ENCODE data around the gene MYZAP. TPM values are rescaled to one million over a fixed set of nuclear protein-coding genes. Genes with fewer than 3 reads are reported as not detected.

Gene MYZAP
- total and polyA plus RNA-seq, 3 experiments from 2014 or later = not detected

- no peak for DNase-seq
- H3K36me3 ChIP-seq (ENCODE audit: insufficient read depth, low read length) = no peaks in the 10 kb centered on the region
- ChIA-PET POLR2A (no interaction called here), CTCF (no interaction called here)
- H3K27me3 Mint-ChIP-seq = peaks cover 10 to 48% of the 10 kb centered on the region in 2 donors
- H3K4me1 Mint-ChIP-seq = no peaks in the 10 kb centered on the region
- no peak overlapping the region for H3K27ac Mint-ChIP-seq
- no peak overlapping the region for H3K4me3 Mint-ChIP-seq
- H3K36me3 Mint-ChIP-seq = peaks cover 0 to 7% (median under 1%) of the 10 kb centered on the region in 3 donors
- H3K9me3 ChIP-seq (ENCODE audit: low read length) = no peaks in the 10 kb centered on the region
- no peak overlapping the region for H3K27ac ChIP-seq (ENCODE audit: low read depth, low read length)
- H3K4me3 ChIP-seq (ENCODE audit: low read length) = no peak overlapping the region
- H3K9me3 Mint-ChIP-seq = peaks cover 8 to 16% (median 9%) of the 10 kb centered on the region in 5 donors
- H3K27me3 ChIP-seq (ENCODE audit: insufficient read depth, low read length, poor library complexity, severe bottlenecking) = no peaks in the 10 kb centered on the region
- H3K4me1 ChIP-seq (ENCODE audit: insufficient read depth, low read length) = no peaks in the 10 kb centered on the region
Observed at GRCh38 chr15:57578288-57578900, 13.3 kb upstream of the MYZAP start.

- Histone ChIP-seq H3K4me3 (ENCODE audit: low read length) (no peak overlapping the region), H3K27ac (ENCODE audit: low read depth, low read length) (no peak overlapping the region), H3K36me3 (ENCODE audit: insufficient read depth, low read length) (no peaks in the 10 kb centered on the region), H3K9me3 (ENCODE audit: low read length) (no peaks in the 10 kb centered on the region), H3K4me1 (ENCODE audit: insufficient read depth, low read length) (no peaks in the 10 kb centered on the region), H3K27me3 (ENCODE audit: insufficient read depth, low read length, poor library complexity, severe bottlenecking) (no peaks in the 10 kb centered on the region)
- ChIA-PET POLR2A (no interaction called here), CTCF (no interaction called here)
- peaks cover 12 to 23% (median 15%) of the 10 kb centered on the region in 5 donors for H3K9me3 Mint-ChIP-seq
- H3K27ac Mint-ChIP-seq = no peak overlapping the region
- no peak for DNase-seq
- no peak overlapping the region for H3K4me3 Mint-ChIP-seq
- no peaks in the 10 kb centered on the region for H3K4me1 Mint-ChIP-seq
- H3K36me3 Mint-ChIP-seq = peaks cover 0 to 9% (median 1%) of the 10 kb centered on the region in 3 donors
- H3K27me3 Mint-ChIP-seq = peaks cover 10 to 55% of the 10 kb centered on the region in 2 donors
Observed at GRCh38 chr15:57580428-57580827, 11.3 kb upstream of the MYZAP start.

GRCh38 chr15:57580866-57581265, 10.8 kb upstream of the MYZAP start:
- H3K36me3 ChIP-seq (ENCODE audit: insufficient read depth, low read length) = no peaks in the 10 kb centered on the region
- H3K27me3 ChIP-seq (ENCODE audit: insufficient read depth, low read length, poor library complexity, severe bottlenecking) = no peaks in the 10 kb centered on the region
- POLR2A ChIA-PET = no interaction called here
- H3K9me3 ChIP-seq (ENCODE audit: low read length) = no peaks in the 10 kb centered on the region
- no peaks in the 10 kb centered on the region for H3K4me1 Mint-ChIP-seq
- H3K27ac ChIP-seq (ENCODE audit: low read depth, low read length) = no peak overlapping the region
- peaks cover under 1% of the 10 kb centered on the region for H3K4me1 ChIP-seq (ENCODE audit: insufficient read depth, low read length)
- no peak for DNase-seq
- H3K4me3 ChIP-seq (ENCODE audit: low read length) = no peak overlapping the region
- peaks cover 12 to 23% (median 15%) of the 10 kb centered on the region in 5 donors for H3K9me3 Mint-ChIP-seq
- peaks cover 0 to 9% (median 1%) of the 10 kb centered on the region in 3 donors for H3K36me3 Mint-ChIP-seq
- no peak overlapping the region for H3K4me3 Mint-ChIP-seq
- CTCF ChIA-PET = no interaction called here
- peaks cover 10 to 56% of the 10 kb centered on the region in 2 donors for H3K27me3 Mint-ChIP-seq
- no peak overlapping the region for H3K27ac Mint-ChIP-seq

- Mint-ChIP-seq H3K4me3 (no peak overlapping the region), H3K4me1 (peaks cover 1 to 5% (median 3%) of the 10 kb centered on the region in 3 donors), H3K27me3 (peaks cover 10 to 56% of the 10 kb centered on the region in 2 donors), H3K27ac (no peak overlapping the region), H3K36me3 (peaks cover 0 to 9% (median 1%) of the 10 kb centered on the region in 3 donors), H3K9me3 (peaks cover 12 to 23% (median 15%) of the 10 kb centered on the region in 5 donors)
- no peak overlapping the region for H3K4me3 ChIP-seq (ENCODE audit: low read length)
- H3K4me1 ChIP-seq (ENCODE audit: insufficient read depth, low read length) = peaks cover 10% of the 10 kb centered on the region
- no peaks in the 10 kb centered on the region for H3K36me3 ChIP-seq (ENCODE audit: insufficient read depth, low read length)
- no peak for DNase-seq
- ChIA-PET POLR2A (no interaction called here), CTCF (no interaction called here)
- no peaks in the 10 kb centered on the region for H3K9me3 ChIP-seq (ENCODE audit: low read length)
- no peak overlapping the region for H3K27ac ChIP-seq (ENCODE audit: low read depth, low read length)
- H3K27me3 ChIP-seq (ENCODE audit: insufficient read depth, low read length, poor library complexity, severe bottlenecking) = no peaks in the 10 kb centered on the region
Observed at GRCh38 chr15:57582090-57582489, 9.6 kb upstream of the MYZAP start.

GRCh38 chr15:57583282-57583681, 8.4 kb upstream of the MYZAP start:
- peaks cover 0 to 9% (median 1%) of the 10 kb centered on the region in 3 donors for H3K36me3 Mint-ChIP-seq
- peaks cover 10 to 65% of the 10 kb centered on the region in 2 donors for H3K27me3 Mint-ChIP-seq

GRCh38 chr15:57583720-57584119, 8.0 kb upstream of the MYZAP start:
- H3K36me3 ChIP-seq (ENCODE audit: insufficient read depth, low read length) = no peaks in the 10 kb centered on the region
- peaks cover 26% of the 10 kb centered on the region for H3K4me1 ChIP-seq (ENCODE audit: insufficient read depth, low read length)
- CTCF ChIA-PET = no interaction called here
- peaks cover 8 to 12% (median 10%) of the 10 kb centered on the region in 3 donors for H3K4me1 Mint-ChIP-seq
- DNase-seq = no peak
- no peak overlapping the region for H3K4me3 Mint-ChIP-seq
- H3K27me3 ChIP-seq (ENCODE audit: insufficient read depth, low read length, poor library complexity, severe bottlenecking) = no peaks in the 10 kb centered on the region
- no peak overlapping the region for H3K27ac Mint-ChIP-seq
- POLR2A ChIA-PET = no interaction called here
- peaks cover 0 to 9% (median 1%) of the 10 kb centered on the region in 3 donors for H3K36me3 Mint-ChIP-seq
- H3K27ac ChIP-seq (ENCODE audit: low read depth, low read length) = no peak overlapping the region
- peaks cover 12 to 23% (median 15%) of the 10 kb centered on the region in 5 donors for H3K9me3 Mint-ChIP-seq
- no peaks in the 10 kb centered on the region for H3K9me3 ChIP-seq (ENCODE audit: low read length)
- no peak overlapping the region for H3K4me3 ChIP-seq (ENCODE audit: low read length)
- H3K27me3 Mint-ChIP-seq = peaks cover 9 to 65% of the 10 kb centered on the region in 2 donors

More at GRCh38 chr15:57583282-57583681, 8.4 kb upstream of the MYZAP start:
- Mint-ChIP-seq H3K4me1 (peaks cover 8 to 12% (median 10%) of the 10 kb centered on the region in 3 donors), H3K4me3 (peak overlapping the region in 1 of 7 donors; percentile 4), H3K27ac (no peak overlapping the region), H3K9me3 (peaks cover 12 to 23% (median 15%) of the 10 kb centered on the region in 5 donors)
- CTCF ChIA-PET = interaction anchor here (1.0 kb wide), 1 partner anchor 10 kb away, joined by 3 read pairs; no protein-coding TSS in a partner anchor
- Histone ChIP-seq H3K4me3 (ENCODE audit: low read length) (no peak overlapping the region), H3K36me3 (ENCODE audit: insufficient read depth, low read length) (no peaks in the 10 kb centered on the region), H3K9me3 (ENCODE audit: low read length) (no peaks in the 10 kb centered on the region), H3K4me1 (ENCODE audit: insufficient read depth, low read length) (peaks cover 21% of the 10 kb centered on the region), H3K27me3 (ENCODE audit: insufficient read depth, low read length, poor library complexity, severe bottlenecking) (no peaks in the 10 kb centered on the region), H3K27ac (ENCODE audit: low read depth, low read length) (no peak overlapping the region)
- DNase-seq = no peak
- POLR2A ChIA-PET = no interaction called here

GRCh38 chr15:57586661-57587424, 4.9 kb upstream of the MYZAP start:
- Mint-ChIP-seq H3K27me3 (peaks cover 18 to 63% of the 10 kb centered on the region in 2 donors), H3K36me3 (peaks cover 0 to 9% (median 1%) of the 10 kb centered on the region in 3 donors), H3K27ac (peak overlapping the region in 2 of 8 donors; percentile 8 to 18), H3K9me3 (peaks cover 14 to 22% (median 15%) of the 10 kb centered on the region in 5 donors), H3K4me1 (peaks cover 10 to 18% (median 14%) of the 10 kb centered on the region in 3 donors), H3K4me3 (no peak overlapping the region)
- peaks cover 34% of the 10 kb centered on the region for H3K4me1 ChIP-seq (ENCODE audit: insufficient read depth, low read length)
- H3K9me3 ChIP-seq (ENCODE audit: low read length) = no peaks in the 10 kb centered on the region
- CTCF ChIA-PET = no interaction called here
- H3K27me3 ChIP-seq (ENCODE audit: insufficient read depth, low read length, poor library complexity, severe bottlenecking) = no peaks in the 10 kb centered on the region
- H3K4me3 ChIP-seq (ENCODE audit: low read length) = no peak overlapping the region
- POLR2A ChIA-PET = no interaction called here
- peak in 1 of 5 donors; percentile 10 for DNase-seq
- no peaks in the 10 kb centered on the region for H3K36me3 ChIP-seq (ENCODE audit: insufficient read depth, low read length)
- no peak overlapping the region for H3K27ac ChIP-seq (ENCODE audit: low read depth, low read length)

GRCh38 chr15:57589281-57589680, 2.4 kb upstream of the MYZAP start:
- Histone ChIP-seq H3K4me1 (ENCODE audit: insufficient read depth, low read length) (peaks cover 34% of the 10 kb centered on the region), H3K4me3 (ENCODE audit: low read length) (no peak overlapping the region), H3K27me3 (ENCODE audit: insufficient read depth, low read length, poor library complexity, severe bottlenecking) (no peaks in the 10 kb centered on the region), H3K36me3 (ENCODE audit: insufficient read depth, low read length) (no peaks in the 10 kb centered on the region), H3K27ac (ENCODE audit: low read depth, low read length) (no peak overlapping the region), H3K9me3 (ENCODE audit: low read length) (no peaks in the 10 kb centered on the region)
- Mint-ChIP-seq H3K27ac (no peak overlapping the region), H3K27me3 (peaks cover 23 to 64% of the 10 kb centered on the region in 2 donors), H3K4me1 (peaks cover 10 to 21% (median 18%) of the 10 kb centered on the region in 3 donors), H3K9me3 (peaks cover 0 to 4% (median 0%) of the 10 kb centered on the region in 5 donors), H3K4me3 (no peak overlapping the region), H3K36me3 (no peaks in the 10 kb centered on the region)
- ChIA-PET POLR2A (no interaction called here), CTCF (no interaction called here)
- no peak for DNase-seq
